Activated CD4-positive, alpha-beta T cell treated with anti-CD3 and anti-CD28 coated beads, Interleukin-2, amount 50 U/mL, for 4 hours (primary cell): Measurements from ENCODE around the gene CD160.
"Not testable (repeated sequence)": the region's sequence is repeated elsewhere in the genome, so short reads cannot be mapped to it uniquely, and the experiment has no call there.

Source experiments
- DNase-seq, 2 experiments: peaks; one replicate each; pipeline ENCODE4 v3.0.0-alpha.2; 2020

The CD160 gene

DNA sequence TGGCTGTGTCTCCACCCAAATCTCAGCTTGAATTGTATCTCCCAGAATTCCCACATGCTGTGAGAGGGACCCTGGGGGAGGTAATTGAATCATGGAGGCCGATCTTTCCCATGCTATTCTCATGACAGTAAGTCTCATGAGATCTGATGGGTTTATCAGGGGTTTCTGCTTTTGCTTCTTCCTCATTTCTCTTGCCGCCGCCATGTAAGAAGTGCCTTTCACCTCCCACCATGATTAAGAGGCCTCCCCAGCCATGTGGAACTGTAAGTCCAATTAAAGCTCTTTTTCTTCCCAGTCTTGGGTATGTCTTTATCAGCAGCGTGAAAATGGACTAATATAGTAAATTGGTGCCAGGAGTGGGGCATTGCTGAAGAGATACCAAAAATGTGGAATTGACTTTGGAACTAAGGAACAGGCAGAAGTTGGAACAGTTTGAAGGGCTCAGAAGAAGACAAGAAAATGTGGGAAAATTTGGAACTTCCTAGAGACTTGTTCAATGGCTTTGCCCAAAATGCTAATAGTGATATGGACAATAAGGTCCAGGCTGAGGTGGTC is 41.2 kb downstream of the CD160 start:
- DNase-seq: not testable (repeated sequence)

DNA sequence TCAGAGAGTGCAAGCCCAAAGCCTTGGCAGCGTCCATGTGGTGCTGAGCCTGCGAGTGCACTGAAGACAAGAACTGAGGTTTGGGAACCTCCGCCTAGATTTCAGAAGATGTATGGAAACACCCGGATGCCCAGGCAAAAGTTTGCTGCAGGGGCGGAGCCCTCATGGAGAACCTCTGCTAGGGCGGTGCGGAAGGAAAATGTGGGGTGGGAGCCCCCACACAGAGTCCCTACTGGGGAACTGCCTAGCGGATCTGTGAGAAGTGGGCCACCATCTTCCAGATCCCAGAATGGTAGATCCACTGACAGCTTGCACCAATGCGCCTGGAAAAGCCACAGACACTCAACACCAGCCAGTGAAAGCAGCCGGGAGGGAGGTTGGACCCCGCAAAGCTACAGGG is 42.2 kb downstream of the CD160 start:
- not testable (repeated sequence) for DNase-seq

DNA sequence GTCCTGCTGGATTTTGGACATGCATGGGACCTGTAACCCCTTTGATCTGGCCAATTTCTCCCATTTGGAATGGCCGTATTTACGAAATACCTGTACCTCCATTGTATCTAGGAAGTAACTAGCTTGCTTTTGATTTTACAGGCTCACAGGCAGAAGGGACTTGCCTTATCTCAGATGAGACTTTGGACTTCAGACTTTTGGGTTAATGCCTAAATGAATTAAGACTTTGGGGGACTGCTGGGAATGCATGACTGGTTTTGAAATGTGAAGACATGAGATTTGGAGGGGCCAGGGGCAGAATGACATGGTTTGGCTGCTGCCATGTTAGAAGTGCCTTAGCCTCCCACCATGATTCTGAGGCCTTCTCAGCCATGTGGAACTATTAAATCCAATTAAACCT is 42.7 kb downstream of the CD160 start:
- not testable (repeated sequence) for DNase-seq

DNA sequence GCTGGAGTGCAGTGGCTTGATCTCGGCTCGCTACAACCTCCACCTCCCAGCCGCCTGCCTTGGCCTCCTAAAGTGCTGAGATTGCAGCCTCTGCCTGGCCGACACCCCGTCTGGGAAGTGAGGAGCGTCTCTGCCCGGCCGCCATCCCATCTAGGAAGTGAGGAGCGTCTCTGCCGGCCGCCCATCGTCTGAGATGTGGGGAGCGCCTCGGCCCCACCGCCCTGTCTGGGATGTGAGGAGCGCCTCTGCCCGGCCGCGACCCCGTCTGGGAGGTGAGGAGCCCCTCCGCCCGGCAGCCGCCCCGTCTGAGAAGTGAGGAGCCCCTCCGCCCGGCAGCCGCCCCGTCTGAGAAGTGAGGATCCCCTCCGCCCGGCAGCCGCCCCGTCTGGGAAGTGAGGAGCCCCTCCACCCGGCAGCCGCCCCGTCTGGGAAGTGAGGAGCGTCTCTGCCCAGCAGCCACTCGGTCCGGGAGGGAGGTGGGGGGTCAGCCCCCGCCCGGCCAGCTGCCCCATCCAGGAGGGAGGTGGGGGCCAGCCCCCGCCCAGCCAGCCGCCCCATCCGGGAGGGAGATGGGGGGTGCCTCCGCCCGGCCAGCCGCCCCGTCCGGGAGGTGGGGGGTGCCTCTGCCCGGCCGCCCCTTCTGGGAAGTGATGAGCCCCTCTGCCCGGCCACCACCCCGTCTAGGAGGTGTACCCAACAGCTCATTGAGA is 45.1 kb downstream of the CD160 start:
- DNase-seq: not testable (repeated sequence)

DNA sequence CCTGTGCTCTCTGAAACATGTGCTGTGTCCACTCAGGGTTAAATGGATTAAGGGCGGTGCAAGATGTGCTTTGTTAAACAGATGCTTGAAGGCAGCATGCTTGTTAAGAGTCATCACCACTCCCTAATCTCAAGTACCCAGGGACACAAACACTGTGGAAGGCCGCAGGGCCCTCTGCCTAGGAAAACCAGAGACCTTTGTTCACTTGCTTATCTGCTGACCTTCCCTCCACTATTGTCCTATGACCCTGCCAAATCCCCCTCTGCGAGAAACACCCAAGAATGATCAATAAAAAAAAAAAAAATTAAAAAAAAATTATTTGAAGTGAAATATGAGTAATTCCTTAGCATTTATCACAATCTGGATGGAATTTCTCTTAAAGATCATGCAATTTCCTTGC is 45.8 kb downstream of the CD160 start:
- not testable (repeated sequence) for DNase-seq

DNA sequence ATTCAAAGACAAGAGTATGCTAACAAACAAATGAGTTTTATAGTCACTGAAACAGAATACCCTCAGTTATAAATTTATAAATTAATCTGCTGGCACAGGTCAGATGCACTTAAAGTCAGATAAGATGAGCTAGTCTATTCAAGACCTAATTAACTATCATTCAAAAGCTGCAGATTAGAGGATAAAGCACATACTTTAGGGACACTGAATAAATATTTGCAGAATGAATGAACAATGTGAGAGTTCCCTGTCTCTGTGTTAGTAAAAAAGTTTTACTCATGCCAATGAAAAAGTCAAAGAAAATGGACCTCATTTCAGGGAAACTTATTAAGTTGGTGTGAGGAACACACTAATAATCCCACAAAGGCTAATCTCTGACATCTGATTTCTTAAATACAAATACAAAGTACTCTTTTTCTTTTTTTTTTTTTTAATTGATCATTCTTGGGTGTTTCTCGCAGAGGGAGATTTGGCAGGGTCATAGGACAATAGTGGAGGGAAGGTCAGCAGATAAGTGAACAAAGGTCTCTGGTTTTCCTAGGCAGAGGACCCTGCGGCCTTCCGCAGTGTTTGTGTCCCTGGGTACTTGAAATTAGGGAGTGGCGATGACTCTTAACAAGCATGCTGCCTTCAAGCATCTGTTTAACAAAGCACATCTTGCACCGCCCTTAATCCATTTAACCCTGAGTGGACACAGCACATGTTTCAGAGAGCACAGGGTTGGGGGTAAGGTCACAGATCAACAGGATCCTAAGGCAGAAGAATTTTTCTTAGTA is 46.5 kb downstream of the CD160 start:
- not testable (repeated sequence) for DNase-seq

DNA sequence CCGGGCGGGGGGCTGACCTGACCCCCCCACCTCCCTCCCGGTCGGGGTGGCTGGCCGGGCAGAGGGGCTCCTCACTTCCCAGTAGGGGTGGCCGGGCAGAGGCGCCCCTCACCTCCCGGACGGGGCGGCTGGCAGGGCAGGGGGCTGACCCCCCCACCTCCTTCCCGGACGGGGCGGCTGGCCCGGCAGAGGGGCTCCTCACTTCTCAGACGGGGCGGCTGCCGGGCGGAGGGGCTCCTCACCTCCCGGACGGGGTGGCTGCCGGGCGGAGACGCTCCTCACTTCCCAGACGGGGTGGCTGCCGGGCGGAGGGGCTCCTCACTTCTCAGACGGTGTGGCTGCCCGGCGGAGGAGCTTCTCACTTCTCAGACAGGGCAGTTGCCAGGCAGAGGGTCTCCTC is 47.6 kb downstream of the CD160 start:
- DNase-seq: not testable (repeated sequence)

DNA sequence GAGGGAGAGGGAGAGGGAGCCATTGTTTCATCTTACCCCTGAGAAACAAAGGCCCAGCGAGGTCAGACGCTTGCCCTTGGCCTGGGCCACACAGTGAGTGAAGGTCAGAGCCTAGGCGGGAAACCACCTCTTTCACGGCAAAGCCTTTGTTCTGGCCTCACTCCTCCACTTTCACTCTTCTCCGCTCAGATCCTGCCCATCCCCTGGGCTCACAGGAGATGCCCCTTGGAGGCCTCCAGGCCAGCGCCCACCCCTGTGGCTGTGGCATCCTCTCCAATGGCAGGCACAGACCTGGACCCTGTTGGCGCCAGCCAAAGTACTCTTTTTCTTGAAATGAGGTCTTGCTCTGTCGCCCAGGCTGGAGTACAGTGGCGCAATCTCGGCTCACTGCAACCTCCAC is 48.7 kb downstream of the CD160 start:
- DNase-seq: not testable (repeated sequence)

DNA sequence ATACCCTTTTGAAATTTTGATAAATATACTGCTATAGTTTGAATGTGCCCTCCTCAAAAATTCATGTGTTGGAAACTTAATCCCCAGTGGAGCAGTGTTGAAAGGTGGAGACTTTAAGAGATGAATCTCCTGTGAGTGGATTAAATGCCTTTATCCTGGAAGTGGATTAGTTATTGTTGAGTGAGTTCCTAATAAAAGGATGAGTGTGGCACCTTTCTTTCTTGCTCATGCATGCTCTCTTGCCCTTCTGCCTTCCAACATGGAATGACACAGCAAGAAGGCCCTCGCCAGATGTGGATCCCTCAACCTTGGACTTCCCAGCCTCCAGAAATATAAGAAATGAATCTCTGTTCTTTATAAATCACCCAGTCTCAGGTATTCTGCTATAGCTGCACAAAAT is 51.8 kb downstream of the CD160 start:
- no peak for DNase-seq

DNA sequence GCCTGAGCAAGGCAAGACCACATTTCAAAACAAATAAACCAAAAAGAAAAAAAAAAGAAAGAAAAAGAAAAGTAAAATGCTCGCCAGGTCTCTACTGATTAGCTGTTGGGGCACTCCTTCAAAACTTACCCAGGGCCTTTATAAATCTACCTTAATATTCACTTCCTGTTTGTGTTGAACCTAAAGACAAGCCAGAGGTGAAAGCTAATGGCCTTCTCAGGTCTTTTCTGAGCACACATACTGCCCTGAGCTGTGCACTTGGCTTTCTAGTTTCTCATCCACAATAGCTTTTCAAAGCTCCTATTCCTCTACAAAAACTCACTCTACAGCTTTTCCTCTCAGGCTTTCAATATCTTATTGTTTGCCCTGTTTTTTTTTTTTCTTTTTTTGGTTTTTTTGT is 54.1 kb downstream of the CD160 start:
- DNase-seq: no peak

DNA sequence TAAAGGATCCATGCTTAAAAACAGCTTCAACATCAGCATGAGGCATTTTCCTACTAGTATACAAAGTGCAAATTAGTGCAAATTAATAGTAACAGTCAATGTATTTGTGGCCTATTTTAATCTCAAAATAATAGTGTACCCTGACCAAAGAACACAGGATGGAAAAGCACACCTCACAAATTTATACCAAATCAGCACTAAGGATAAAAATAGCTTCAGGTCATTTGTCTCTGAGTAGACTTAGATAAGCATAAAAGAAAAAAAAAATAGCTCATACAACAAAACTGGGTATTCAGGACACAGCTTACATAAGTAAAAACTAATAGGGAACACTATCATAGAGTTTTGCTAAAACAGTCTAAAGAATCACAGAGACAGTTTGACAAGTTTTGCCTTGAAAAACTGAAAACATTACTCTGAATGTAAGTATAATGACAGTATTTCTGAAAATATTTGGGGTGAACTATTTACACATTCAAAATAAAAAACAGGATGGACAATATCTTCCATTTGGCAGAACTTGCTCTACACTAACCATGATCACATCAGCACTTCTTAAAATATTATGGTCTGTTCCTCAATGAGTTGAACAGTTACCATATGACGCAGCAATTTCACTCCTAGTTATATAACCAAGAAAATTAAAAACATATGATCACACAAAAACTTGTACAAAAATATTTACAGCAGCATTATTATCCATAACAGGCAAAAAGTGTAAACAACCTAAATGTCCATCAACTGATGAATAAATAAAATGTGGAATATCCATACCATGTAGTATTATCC is 58.3 kb downstream of the CD160 start:
- DNase-seq: no peak

DNA sequence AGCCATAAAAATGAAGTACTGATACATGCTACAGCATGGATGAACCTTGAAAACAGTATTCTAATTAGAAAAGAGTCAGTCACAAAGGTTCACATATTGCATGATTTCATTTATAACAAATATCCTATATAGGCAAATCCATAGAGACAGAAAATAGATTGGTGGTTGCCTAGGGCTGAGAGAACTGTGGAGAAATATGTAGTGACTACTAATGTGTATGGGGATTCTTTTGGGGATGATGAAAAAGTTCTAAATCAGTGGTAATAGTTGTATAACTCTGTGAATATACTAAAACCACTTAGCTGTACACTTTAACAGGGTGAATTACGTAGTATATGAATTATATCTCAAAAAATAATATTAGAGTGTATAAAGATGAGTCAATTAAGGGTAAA is 58.8 kb downstream of the CD160 start:
- no peak for DNase-seq

DNA sequence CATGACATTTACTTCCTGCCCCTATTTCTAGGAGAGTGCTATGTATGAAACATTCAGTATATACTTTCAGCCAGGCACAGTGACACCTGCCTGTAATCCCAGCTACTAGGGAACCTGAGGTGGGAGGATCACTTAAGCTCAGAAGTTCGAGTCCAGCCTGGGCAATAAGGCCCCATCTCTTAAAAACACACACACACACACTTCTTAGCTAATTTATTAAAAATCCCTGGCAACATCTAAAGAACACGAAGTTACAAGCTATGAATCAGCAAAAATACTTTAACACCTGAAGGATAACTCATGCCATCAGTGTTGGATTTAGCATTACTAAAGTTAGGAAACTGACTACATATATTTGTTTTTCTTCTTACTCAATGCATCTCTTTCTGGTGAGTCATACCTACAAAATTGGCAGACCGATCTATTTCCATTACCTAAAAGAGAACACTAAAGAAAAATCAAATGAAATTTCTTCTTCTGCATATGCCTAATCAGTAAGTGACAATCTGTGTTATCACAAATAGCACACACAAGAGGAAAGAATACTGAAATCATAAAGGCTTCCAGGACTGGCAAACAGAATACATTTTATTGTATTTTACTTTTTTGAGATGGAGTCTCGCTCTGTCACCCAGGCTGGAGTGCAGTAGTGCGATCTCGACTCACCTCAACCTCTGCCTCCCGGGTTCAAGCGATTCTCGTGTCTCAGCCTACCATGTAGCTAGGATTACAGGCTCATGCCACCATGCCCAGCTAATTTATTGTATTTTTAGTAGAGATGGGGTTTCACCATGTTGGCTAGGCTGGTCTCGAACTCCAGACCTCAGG is 63.2 kb downstream of the CD160 start:
- DNase-seq: no peak

DNA sequence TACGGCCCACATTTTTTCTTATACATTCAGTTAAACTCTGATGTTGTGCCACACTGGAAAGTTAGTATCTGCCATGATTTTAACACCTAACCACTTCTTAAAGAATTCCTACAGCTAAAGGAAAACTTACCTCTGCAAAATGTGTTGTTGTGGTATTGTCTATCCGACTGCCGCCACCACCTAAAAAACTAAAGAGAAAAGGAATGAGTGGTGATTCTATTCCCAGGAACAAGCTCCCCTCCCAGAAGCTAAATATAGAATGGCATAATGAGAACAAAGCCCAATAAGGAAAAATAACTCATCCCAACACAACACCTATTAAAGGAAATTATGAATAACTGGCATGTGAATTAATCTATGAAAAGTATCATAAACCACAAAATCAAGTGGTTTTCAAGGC is 65.1 kb downstream of the CD160 start:
- no peak for DNase-seq

DNA sequence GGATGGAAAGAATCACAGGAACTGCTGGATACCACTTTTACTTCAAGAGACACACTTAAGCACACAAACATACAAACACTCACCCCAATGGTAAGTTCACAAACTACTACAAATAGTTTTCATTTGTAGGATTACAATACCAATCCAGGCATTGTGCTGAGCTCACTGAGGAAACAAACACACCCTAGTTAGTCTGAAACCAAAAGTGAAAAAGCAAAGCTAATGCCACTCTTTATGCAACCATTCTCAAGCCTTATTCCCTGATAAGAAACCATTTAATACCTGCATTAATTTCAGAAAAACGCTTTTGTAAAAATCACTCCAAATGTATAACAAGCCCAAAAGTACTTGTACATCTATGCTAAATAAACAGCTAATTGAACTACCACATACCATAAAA is 66.2 kb downstream of the CD160 start:
- no peak for DNase-seq

DNA sequence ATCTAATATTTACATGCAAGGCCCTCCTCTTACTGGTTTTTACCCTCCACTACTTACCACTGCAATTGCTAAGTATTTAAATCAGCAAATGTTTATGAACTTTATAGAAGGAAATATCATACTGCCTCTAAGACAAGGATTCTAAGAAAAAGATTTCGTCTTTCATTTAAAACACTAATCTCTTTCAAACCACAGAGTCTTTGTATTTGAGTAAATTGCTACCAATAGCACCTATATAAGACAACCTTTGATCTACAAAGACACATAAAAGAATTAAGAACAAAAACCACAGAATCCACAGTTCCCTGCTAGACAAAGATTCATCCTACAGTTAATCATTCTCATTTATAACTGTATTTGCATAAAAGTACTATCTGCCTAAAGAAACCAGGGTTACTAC is 67.0 kb downstream of the CD160 start:
- DNase-seq: no peak

DNA sequence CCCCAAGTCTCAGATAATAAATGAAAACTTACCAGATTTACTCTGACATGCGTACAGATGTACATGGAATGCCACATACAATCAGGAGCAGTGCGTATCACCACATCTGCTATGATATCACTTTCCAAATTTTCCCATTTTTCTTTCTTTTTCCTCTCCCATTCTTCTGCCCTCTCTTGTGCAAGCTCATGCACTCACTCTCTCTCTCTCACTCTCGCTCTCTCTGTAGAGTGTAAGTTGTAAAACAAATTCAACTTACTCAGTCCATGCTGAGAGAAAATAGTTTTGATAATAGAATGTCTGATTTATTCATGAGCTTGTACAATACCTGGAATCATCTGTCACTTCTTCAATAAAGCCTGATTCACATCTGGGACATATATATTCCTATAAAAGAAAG is 69.3 kb downstream of the CD160 start:
- no peak for DNase-seq
